Chondrocyte (in vitro differentiated cells): ENCODE data around the gene GALC. TPM values are rescaled to one million over a fixed set of nuclear protein-coding genes. Genes with fewer than 3 reads are reported as not detected.

ENCODE experiments used
- DNase-seq: peaks from one replicate; pipeline ENCODE4 v3.0.0; 2021; ENCODE audit warnings: mixed read lengths, low spot score
- H3K27ac Mint-ChIP-seq: one replicate; pipeline ENCODE4 v1.8.0; 2021; ENCODE audit warnings: mild to moderate bottlenecking, moderate library complexity, mixed read lengths; ENCODE audit not compliant: unreplicated experiment
- H3K27me3 Mint-ChIP-seq: 2 replicates; pipeline ENCODE4 v1.8.0; 2021; ENCODE audit warnings: low read depth, mixed read lengths
- H3K36me3 Mint-ChIP-seq: 2 replicates; pipeline ENCODE4 v1.8.0; 2021; ENCODE audit warnings: low read depth, mixed read lengths
- H3K4me1 Mint-ChIP-seq: 2 replicates; pipeline ENCODE4 v1.8.0; 2021; ENCODE audit warnings: low read depth, mild to moderate bottlenecking, mixed read lengths
- H3K4me3 Mint-ChIP-seq: one replicate; pipeline ENCODE4 v1.8.0; 2021; ENCODE audit warnings: mild to moderate bottlenecking, moderate library complexity, mixed read lengths; ENCODE audit not compliant: unreplicated experiment
- H3K9me3 Mint-ChIP-seq: 2 replicates; pipeline ENCODE4 v1.8.0; 2021; ENCODE audit warnings: low read depth, mixed read lengths
- total RNA-seq: library from RNA; stranded (reverse); gene quantifications from 3 replicates; pipeline ENCODE4 v1.2.1, GENCODE V29; 2021
- TF ChIP-seq, protein P1 (sequence below): fragments of 200-600 bp; sonication (generic); IDR thresholded peaks from 2 replicates; pipeline ENCODE4 v1.5.0; 2021; ENCODE audit warnings: antibody characterized with exemption, mild to moderate bottlenecking, moderate library complexity

The GALC gene
- total RNA-seq, 1 donor from 2014 or later: 12.3 TPM

DNA sequence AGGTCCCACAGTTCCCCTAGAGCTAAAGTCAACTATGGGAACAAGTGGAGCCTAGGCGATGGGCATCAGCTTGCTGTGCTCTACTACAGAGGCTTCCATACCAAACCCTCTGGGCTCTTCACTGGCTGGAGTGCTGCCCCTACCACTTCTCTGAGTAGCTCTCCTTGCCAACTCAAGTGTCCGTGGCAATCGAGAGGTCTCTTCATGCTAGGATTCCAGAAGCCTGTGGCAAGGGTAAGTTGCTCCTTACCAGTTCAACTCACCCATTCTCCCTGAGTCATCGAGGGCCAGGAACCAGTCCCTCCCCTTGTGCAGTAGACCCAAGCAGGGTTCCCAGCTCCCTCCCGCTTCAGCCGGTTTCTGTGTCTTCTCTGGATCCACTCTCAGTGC, 76.1 kb downstream of the GALC start:
- H3K27me3 Mint-ChIP-seq: peaks cover 2% of the 10 kb centered on the region
- H3K9me3 Mint-ChIP-seq: peaks cover 27% of the 10 kb centered on the region
- no peak overlapping the region for H3K4me3 Mint-ChIP-seq
- TF ChIP-seq, protein P1, sequence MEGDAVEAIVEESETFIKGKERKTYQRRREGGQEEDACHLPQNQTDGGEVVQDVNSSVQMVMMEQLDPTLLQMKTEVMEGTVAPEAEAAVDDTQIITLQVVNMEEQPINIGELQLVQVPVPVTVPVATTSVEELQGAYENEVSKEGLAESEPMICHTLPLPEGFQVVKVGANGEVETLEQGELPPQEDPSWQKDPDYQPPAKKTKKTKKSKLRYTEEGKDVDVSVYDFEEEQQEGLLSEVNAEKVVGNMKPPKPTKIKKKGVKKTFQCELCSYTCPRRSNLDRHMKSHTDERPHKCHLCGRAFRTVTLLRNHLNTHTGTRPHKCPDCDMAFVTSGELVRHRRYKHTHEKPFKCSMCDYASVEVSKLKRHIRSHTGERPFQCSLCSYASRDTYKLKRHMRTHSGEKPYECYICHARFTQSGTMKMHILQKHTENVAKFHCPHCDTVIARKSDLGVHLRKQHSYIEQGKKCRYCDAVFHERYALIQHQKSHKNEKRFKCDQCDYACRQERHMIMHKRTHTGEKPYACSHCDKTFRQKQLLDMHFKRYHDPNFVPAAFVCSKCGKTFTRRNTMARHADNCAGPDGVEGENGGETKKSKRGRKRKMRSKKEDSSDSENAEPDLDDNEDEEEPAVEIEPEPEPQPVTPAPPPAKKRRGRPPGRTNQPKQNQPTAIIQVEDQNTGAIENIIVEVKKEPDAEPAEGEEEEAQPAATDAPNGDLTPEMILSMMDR: no peak
- no peak for DNase-seq
- no peaks in the 10 kb centered on the region for H3K4me1 Mint-ChIP-seq
- H3K27ac Mint-ChIP-seq: no peak overlapping the region
- no peaks in the 10 kb centered on the region for H3K36me3 Mint-ChIP-seq

DNA sequence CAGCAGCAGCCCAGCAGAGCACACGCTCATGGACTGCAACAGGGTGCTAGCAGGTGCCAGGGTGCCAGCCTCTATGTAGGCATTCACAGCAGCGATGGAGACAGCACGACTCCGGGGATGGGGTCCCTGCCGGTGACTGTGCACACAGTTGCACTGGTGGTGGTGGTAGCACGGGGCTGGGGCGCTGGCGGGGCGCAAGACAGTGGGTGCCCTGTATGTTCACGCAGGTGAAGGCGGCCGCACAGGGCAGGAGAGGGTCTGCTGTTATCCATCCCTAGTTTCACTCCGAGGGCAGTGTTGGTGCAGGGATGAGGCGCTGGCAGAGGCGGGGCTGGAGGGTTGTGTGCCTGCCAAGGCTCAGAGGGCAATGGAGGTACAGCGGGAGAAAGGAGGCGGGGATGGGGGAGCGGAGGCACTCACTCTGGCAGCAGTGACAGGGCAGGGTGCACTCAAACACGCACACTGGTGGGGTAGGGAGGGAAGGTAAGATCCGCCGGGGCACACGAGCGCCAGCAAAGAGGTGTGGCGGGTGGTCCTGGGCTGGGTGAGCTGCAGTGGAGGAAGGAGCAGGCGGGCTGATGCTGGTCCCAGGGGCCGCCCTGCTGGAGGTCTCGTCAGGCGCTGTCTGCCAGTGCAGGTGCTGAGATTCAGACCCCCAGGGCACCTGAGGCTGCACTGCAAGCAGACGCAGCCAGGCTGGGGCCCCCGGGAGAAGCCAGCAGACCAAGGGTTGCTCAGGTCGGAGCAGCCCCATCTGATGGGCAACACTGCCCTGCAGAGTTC, 76.7 kb downstream of the GALC start:
- Mint-ChIP-seq H3K4me3 (no peak overlapping the region), H3K27me3 (peaks cover 2% of the 10 kb centered on the region), H3K9me3 (peaks cover 33% of the 10 kb centered on the region), H3K27ac (no peak overlapping the region), H3K36me3 (no peaks in the 10 kb centered on the region), H3K4me1 (no peaks in the 10 kb centered on the region)
- DNase-seq: peak; percentile 92
- TF ChIP-seq, protein P1: no peak

DNA sequence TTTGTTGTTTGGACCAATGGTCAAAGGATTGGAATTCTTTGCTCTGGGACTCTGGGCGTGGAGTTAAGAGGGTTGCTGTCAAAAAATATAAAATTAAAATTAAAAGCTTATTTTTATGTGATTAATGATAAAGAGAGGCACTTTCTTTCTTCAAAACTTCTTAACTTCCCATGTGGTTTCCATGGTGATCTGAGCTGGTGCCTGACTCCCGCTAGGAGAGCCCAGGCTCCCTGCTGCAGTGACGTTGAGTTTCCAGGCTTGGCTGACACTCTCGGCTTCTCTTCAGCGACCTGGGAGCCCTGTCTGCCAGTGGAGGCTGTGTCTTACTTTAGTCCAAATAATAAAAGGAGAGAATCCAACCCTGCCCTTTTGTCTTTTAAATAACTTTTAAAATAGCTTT, 84.4 kb downstream of the GALC start:
- no peaks in the 10 kb centered on the region for H3K36me3 Mint-ChIP-seq
- H3K27me3 Mint-ChIP-seq: peaks cover 6% of the 10 kb centered on the region
- no peak overlapping the region for H3K27ac Mint-ChIP-seq
- DNase-seq: no peak
- no peak overlapping the region for H3K4me3 Mint-ChIP-seq
- TF ChIP-seq, protein P1: no peak
- peaks cover 31% of the 10 kb centered on the region for H3K9me3 Mint-ChIP-seq
- H3K4me1 Mint-ChIP-seq: no peaks in the 10 kb centered on the region

DNA sequence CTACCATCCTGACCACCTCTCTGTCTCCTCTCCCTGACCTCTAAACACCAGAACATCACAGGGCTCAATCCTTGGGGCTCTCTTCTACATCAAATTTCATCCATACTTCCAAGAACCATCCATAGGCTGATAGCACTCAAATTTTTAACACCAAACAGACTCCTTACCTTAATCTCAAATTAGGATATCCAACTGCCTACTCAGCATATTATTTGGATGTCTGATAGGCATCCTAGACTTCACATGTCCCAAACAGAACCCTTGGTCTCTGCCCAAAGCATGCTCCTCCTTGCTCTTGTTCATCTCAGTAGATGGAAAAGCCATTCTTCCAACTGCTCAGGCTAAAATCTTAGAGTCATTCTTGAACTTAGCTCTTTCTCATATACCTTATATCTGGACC, 91.3 kb downstream of the GALC start:
- H3K4me3 Mint-ChIP-seq: no peak overlapping the region
- TF ChIP-seq, protein P1: no peak
- no peak overlapping the region for H3K27ac Mint-ChIP-seq
- no peaks in the 10 kb centered on the region for H3K36me3 Mint-ChIP-seq
- H3K9me3 Mint-ChIP-seq: no peaks in the 10 kb centered on the region
- peaks cover 22% of the 10 kb centered on the region for H3K27me3 Mint-ChIP-seq
- no peak for DNase-seq
- H3K4me1 Mint-ChIP-seq: no peaks in the 10 kb centered on the region

DNA sequence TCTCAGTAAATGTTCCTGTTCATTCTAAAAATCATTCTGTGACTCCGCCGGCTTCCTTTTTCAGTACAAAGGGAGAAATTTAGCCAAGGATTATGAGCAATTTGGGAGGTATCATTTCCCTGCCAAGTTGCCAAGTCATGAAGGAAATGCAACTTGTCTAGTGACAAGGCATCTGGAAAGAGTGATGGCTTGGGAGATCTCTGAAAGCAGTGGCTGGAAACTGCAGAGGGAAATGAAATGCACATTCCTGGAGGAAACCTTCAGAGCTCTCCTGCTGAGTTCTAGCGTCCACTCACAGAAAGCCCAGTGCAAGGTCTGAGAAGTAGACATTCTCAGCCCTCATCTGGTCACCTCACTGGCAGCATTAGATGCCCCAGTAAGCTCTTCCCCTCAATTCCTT, 91.7 kb downstream of the GALC start:
- Mint-ChIP-seq H3K27ac (no peak overlapping the region), H3K36me3 (no peaks in the 10 kb centered on the region), H3K9me3 (no peaks in the 10 kb centered on the region), H3K4me3 (no peak overlapping the region), H3K4me1 (no peaks in the 10 kb centered on the region), H3K27me3 (peaks cover 22% of the 10 kb centered on the region)
- TF ChIP-seq, protein P1: no peak
- no peak for DNase-seq
